HG03196 (cell line): ENCODE data around the gene CEACAM18.
"Not testable (repeated sequence)": the region's sequence is repeated elsewhere in the genome, so short reads cannot be mapped to it uniquely, and the experiment has no call there.

Experiments used
- ATAC-seq: cut with Tn5 transposase; IDR thresholded peaks from one replicate; pipeline ENCODE4 v1.9.1; 2021; ENCODE audit not compliant: unreplicated experiment

The CEACAM18 gene

DNA sequence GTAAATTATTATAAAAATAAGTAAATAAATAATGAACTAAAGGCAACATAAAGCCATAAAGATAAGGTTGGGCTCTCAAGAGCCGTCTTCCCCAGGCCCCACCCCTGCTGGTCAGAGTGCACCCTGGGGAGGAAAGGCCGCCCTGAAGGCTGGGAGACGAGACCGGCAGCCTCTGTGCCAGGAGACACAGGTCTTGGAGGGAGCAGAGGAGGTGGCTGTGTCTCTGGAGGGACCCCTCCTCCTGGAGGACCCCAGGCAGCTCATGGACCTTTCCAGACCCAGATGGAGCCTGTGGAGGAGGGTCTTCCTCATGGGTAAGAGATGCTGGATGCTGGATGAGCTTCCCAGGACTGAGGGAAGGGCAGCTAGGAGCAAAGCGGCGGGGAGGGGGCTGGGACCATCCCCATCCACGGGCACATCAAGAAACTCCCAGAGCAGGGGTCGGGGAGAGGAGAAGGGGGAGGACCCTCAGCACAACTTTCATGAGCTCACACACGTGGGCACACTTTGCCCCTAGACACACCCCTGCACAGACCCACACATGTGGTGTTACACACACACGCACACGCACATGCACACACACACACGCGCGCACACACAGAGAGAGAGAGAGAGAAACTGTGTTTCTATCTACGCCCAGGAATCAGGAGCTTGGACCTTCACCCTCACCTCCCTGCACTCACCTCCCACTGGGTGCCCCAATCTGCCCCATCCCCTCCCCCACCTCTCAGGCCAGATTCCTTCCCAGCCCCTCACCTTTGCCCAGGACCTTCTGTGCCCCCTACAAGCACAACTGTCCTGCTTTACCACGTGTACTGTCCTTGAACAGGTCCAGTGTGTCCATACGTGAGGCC, at the start of gene CEACAM18:
TSS of gene CEACAM18 (plus strand) at position 159 of the 854 bp plus-strand sequence.
- no peak for ATAC-seq

- no peak for ATAC-seq
These were observed 48.1 kb upstream of the CEACAM18 start for GRCh38 chr19:51430221-51430620.

DNA sequence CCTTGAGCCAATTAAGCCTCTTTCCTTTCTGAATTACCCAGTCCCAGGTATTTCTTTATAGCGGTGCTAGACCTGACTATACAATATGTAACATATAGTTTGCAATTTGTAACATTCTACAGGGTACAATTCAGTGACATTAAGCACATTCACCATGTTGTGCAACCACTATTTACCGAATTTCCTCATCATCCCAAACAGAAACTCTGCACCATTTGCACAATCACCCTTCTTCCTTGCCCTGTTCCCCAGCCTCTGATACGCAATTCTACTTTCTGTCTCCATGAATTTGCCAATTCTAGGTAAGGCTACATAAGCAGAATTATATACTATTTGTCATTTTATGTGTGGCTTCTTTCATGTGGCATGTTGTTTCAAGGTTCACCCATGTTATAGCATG, 47.2 kb upstream of the CEACAM18 start:
- ATAC-seq = no peak

DNA sequence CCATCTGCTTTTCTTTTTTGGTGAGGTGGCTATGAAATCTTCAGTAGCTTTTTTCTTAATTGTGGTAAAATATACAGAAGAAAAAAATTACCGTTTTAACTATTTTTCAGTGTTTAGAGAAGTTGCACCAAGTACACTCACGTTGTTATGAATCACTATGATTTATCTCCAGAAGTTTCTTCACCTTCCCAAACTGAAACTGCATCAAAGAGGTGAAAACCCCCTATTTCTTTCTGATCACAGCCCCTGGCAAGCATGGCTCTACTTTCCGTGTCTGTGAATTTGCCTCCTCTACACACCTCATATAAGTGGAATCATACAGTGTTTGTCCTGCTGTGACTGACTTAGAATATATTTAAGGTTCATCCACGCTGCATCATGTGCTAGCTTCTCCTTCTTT, 45.3 kb upstream of the CEACAM18 start:
- no peak for ATAC-seq

GRCh38 chr19:51434456-51434855, 43.9 kb upstream of the CEACAM18 start:
- ATAC-seq = no peak

DNA sequence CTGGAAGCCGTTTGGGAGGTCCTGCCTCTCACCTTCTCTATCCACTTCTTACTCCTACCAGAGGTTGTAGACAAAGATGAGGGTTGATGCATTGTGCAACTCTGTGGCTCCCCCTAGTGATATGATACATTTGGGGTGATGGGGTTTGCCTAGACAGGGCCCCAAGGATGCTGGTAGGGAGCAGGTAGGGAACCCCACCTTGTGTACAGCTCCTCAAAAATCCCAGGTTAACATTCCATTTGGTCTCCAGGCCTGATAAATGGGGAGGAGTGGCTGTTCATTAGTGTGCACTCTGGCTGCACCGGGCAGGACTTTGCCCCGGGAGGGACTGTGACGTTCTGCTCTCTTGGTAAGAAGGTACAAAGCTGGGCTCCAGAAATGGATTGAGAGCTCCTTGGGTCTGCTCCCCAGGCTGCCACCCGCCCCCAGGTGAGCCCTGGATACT, 39.3 kb upstream of the CEACAM18 start:
- no peak for ATAC-seq

DNA sequence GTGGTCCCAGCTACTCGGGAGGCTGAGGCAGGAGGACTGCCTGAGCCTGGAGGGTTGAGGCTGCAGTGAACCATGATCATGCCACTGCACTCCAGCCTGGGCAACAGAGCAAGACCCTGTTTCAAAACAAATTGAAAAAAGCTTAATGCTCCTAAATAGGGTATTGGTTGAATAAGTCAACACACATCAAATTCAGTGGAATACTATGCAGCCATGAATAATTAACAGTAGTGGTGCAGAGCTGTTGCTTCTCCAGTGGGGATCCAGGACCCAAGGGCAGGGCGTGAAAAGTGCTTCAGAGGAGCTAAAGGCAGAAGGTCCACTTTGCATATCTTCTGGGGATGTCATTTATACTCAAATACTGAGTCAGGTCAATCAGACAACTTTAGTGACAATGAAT, 38.3 kb upstream of the CEACAM18 start:
- no peak for ATAC-seq

DNA sequence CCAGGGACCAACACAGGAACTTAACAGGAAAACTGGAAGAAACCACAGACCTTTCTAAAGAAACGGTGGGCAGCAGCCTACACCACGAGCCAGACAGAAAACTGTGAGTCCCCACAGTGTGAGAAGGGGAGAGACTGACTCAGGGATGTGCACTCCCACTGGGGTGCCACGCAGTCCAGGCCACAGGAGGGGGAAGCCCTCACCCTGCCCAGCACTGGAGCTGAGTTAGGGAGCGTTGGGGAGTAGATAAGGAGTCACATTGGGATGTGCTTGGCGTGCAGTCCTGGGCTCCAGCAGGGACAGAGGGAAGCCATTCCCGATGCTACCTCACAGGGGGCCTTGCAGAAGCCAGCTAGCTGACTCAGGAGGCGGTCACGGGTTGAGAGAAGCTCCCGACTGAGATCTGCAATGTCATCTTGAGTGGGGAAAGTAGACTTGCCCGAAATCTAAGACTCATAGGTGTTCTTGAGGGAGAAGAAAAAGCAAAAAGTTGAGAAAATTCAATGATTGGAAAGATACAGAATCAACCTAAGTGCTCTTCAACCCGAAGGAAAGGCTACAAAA, 37.4 kb upstream of the CEACAM18 start:
- ATAC-seq = no peak

GRCh38 chr19:51441410-51442390, 36.6 kb upstream of the CEACAM18 start:
- peak; percentile 92 for ATAC-seq

GRCh38 chr19:51447510-51447909, 30.8 kb upstream of the CEACAM18 start:
- not testable (repeated sequence) for ATAC-seq

DNA sequence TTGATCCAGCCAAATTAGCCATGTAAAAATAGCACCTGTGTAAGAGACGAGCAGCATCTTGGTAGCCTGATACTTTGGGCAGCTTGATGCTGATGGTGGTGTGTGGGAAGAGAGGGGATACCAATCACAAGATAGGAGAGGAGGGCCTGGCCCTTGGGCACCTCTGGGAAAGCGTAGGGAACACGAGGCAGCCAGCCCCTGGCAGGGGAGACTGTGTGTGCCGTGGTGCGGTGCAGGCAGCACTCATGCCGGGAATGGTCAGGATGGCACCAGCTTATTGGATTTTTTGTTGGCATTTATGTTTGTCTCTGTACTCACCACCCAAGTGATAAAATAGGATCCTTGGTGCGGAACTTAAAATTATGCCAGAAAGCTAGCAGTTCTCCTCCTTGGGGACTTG, 30.3 kb upstream of the CEACAM18 start:
- ATAC-seq = no peak

DNA sequence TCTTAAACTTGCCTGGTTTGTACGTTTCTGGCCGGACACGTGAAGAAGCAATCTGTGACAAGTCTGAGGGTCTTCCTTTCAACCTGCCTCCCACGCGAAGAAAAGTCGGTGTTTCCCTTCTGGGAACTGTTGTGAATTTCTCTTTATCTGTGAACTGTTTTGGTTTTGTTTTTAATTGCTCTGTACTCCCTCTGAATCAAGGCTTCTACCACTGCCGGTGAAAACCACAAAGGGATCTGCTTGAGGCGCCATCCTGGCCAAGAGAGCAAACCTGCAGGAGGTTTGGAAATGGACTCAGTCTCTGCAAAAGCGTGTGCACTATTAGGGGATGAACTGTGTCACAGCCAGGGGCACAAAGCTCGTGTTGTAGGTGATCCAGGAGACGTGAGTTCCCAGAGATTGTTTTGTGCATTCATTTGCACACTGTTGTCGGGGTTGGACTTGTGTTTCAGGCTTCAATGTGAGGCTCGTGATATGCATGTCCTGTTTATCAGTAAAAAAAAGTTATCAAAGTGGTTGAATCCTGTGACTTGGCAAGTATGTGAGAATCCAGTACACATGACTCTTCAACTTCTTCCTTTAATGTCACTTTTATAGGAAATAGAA, 29.8 kb upstream of the CEACAM18 start:
- no peak for ATAC-seq

DNA sequence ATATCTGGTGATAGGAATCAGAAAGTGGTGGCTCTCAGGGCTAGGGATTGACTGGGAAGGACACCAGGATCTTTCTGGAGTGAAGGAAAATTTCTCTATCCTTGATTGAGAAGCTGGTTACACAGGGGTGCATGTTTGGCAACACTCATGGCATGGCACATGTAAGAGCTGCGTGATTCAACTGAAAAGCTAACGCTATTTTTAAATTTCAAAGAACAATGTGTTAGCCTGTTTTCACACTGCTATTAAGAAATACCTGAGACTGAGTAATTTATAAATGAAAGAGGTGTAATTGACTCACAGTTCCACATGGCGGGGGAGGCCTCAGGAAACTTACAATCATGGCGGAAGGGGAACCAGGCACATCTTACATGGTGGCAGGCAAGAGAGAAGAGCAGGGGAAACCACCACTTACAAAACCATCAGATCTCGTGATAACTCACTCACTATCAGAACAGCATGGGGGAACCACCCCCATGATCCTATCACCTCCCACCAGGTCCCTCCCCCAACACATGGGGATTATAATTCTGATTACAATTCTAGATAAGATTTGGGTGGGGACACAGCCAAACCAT, 27.5 kb upstream of the CEACAM18 start:
- no peak for ATAC-seq

GRCh38 chr19:51456541-51457290, 21.6 kb upstream of the CEACAM18 start:
- no peak for ATAC-seq

DNA sequence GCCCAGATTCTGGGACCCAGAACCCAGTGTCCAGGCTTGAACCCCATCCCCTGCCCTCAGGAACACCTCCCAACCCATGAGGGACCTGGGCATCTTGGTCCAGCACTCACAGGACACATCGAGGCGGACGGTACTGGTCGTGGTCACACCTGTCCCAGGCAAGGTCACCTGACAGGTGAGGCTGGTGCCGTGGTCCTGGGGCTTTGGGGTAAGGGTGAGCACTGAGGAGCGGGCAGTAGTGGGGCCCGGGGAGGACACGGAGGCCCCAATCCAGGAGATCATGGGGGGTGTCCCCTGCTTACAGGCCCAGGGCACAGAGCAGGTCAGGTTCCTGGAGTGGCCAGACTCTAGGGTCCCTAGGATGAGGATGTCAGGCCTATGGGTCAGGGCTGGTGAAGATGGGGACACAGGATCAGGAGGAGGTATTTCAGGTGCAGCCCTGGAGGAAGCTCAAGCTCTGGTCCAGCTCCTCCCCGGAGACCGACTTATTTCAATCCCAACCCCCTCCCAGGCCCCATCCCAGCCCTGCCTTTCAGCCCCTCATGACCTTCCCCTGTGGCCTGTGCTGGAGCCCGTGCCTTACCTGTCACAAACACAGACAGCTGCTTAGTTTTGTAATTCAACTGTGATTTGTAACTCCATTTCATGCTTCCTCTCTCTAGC, 20.9 kb upstream of the CEACAM18 start:
- ATAC-seq = no peak

DNA sequence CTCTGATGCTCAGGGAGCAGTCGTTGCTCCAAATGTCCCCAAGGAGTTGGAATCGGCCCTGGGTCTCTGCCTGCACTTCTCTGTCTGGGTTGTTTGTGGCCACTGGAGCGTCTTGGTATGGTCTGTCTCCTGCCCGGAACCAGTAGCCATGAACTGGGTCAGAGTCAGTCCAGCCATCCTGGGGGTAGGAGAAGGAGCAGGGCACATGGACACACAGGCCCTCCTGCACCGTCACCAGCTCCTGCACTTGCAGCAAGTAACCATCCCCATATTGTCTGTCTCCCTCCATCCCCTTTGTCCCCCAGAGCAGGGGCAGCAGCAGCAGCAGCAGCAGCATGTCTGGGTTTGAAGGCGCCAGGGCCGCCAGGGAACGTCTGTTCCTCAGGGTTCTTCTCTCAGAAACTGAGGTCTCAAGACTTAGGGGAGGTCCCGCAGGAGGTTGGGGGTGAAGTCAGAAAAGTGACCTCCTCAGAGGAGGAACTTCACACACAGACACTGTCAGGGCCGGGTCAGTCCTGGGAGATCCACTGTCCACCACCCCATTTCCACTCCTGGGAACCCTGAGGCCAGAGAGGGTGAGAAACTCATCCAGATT, 20.2 kb upstream of the CEACAM18 start, which contains the start of gene SIGLEC8:
TSS of gene SIGLEC8 (minus strand) at position 404 of the 595 bp plus-strand sequence. CDS start at position 337, 67 bp downstream.
- ATAC-seq = no peak

- no peak for ATAC-seq
These were observed 19.3 kb upstream of the CEACAM18 start for GRCh38 chr19:51458899-51459505.
